HTERT RPE-1 (cell line): ENCODE measurements around the gene LRBA.
"Not testable (repeated sequence)": the region's sequence is repeated elsewhere in the genome, so short reads cannot be mapped to it uniquely, and the experiment has no call there.

Source experiments
- in situ Hi-C: fragments of 300-500 bp; cut with MboI; formaldehyde crosslinking; loops from 4 replicates; pipeline ENCODE4 v1.14.3; 2020; ENCODE audit warnings: low sequenced_read_pairs

Gene LRBA

DNA sequence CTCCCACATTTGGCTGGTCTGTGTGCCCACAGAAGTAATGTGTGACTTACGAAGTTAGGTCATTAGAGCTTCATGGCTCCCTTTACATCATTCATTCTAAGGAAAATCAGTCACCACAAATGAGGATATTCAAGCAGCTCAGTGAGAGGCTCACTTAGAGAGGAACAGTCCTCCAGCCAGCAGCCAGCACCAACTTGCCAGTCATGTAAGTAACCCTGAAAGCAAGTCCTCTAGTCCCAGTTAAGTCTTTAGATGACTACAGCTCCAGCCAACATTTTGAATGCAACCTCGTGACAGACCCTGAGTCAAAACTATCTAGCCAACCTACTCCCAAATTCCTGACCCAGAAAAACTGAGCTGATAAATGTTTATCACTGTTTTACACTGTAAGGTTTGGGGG, 71.3 kb downstream of the LRBA start:
- in situ Hi-C loops = no loop called here

DNA sequence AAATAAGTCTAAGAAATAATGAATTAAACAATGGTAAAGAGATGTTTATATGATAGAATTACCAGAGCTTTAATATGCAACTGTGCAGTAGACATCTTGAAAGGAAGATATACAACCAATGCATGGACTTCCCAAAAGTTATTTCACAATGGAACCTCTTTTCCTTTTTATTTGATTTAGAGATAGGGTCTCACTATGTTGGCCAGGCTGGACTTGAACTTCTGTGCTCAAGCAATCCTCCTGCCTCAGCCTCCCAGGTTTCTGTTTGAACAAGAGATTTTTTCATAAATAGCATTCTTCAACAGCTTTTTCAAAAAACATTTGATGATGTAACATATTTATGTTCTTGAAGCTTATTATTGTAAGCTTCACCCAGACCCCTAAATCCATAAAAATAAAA, 72.0 kb downstream of the LRBA start:
- in situ Hi-C loops = no loop called here

DNA sequence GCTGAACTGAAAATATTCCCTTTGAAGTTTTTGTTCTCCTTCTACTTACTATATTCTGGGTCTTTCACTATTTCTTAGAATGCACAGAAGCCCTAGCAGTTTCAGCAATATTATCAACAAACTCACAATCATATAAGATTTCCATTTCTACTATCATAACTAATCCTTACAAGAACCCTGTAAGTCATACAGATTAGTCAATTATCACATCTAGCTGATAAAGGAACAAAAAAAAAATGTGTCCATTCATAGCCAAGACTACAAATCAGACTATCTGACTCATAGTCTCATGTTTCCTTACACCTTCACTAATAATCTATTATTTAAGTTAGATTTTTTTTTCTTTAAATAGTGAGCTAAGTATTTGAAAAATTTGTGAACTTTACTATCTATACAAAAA, 72.5 kb downstream of the LRBA start:
- in situ Hi-C loops = no loop called here

DNA sequence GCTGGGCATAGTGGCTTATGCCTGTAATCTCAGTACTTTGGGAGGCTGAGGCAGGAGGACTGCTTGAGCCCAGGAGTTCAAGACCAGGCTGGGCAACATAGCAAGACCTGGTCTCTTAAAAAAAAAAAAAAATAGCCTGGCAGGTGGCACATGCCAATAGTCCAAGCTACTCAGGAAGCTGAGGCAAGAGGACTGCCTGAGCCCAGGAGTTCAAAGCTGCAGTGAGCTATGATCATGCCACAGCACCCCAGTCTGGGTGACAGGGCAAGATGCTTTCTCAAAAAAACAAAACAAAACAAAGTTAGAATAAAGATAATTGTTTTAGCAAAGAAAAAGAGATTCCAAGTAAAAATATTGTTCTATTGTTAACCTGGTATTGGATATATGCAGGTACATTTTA, 75.0 kb downstream of the LRBA start:
- in situ Hi-C loops = no loop called here

DNA sequence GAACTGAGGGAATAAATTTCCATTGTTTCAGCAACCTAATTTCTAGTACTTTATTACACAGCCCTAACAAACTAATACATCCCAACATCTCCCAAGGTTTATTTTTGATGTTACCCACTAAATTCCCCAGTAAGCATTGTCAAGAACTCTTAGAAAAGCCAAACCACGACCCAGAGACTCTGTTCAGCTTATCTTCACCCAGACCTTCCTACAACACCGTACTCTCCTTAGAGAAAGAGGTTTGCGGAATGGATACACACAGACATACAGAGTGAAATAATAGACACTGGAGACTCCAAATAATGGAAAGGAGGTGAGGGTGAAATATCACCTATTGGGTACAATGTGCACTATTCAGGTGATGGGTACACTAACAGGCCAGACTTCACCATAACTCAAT, 75.6 kb downstream of the LRBA start:
- in situ Hi-C loops = no loop called here

DNA sequence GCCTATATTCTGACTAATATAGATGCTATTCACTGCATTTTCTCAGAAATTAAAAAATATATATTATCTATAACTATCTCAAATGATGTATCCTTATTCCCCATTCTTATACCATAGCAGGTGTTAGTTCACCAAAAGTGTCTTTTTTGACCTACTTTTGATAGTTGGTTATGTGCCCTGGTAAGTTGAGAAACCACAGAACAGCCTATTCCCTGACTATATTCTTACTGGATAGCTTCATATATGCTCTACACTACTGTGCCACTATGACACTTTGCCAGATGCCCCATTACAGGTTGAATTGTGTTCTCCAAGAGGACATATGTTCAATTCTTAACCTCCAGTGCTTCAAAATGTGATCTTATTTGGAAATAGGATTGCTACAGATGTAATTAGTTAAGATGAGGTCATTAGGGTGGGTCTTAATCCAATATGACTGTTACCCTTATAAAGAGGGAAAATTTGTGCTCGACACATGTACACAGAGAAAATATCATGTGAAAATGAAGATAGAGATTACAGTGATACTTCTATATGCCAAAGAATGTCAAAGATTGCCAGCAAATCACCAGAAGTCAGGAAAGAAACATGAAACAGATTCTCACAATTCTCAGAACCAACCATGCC, 76.1 kb downstream of the LRBA start:
- in situ Hi-C loops = no loop called here

DNA sequence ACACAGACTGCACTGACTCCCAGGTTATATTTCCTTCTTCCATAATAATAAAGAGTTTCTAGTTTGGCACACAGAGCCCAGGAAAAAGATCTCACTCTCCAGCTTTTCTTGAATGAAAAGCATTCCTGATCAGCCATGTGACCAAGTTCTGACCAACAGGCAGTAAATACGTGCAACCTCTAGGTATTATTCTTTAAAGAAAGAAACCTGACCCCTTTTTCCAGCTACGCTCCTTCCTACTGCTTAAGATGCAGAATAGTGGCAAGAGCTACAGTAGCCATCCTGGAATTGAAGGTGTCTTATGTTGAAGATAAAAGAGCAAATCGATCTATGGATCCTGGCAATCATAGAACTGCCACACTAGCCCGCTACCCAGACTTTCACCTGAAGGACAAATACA, 76.7 kb downstream of the LRBA start:
- in situ Hi-C loops = no loop called here

DNA sequence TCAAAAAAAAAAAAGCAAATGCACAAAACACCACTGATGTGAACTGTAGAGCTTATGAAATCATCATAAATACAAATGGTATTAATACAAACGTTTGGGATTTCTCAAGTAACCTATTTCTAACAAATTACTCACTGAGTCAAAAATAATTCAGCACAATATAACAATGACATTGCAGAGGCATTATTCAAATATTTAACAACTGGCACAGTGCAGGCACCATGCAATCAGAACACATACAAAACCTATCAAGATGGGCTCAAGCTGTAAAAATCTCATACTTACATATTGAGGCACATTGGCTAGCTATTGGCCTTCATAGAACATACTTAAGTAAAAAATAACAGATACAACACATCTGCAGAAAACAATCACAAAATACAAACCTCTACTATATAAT, 81.1 kb downstream of the LRBA start:
- in situ Hi-C loops = no loop called here

DNA sequence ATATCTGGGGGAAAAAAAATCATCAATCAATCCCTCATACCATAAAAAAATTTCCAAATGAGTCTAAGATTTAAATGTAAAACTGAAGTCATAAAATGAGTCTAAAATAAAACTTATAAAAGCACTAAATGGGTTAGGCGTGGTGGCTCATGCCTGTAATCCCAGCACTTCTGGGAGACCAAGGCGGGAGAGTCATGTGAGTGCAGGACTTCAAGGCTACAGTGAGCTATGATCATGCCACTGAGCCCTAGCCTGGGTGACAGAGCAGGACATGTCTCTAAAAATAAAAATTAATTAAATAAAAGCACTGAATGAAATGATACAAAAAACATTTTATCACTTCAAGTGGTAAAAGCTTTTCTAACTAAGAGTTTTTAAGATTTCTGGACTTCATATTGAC, 83.3 kb downstream of the LRBA start:
- in situ Hi-C loops = no loop called here

DNA sequence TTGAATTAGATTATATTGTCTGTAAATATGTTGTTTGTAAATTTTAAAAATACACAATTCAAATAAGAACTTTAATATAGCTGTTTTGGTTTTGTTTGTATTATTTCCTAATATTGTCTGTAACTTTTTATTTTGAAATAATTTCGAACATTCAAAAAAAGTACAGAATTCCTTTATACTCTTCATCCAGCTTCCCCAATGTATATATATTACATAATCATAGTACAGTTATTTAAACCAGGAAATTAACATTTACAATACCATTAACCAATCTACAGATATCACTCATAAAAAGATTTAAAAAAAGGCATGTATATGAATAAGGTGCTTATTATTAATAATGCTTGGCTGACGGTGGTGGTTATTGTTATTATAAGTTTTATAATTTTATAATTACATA, 84.1 kb downstream of the LRBA start:
- in situ Hi-C loops = no loop called here

DNA sequence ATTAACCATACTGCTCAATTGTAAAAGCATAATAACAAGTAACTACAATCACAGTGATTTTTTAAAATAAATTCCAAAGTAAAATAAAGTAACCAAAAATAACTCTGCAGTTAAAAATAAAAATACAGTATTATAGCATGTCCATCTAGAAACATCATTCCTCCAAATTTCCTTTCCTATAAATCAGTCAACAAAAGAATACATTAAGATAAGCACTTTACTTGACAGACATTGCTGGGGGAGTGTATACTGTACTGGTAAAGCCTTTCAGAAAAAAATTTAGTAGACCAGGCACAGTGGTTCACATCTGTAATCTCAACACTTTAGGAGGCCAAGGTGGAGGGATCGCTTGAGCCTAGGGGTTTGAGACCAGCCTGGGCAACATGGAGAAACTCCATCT, 91.1 kb downstream of the LRBA start:
- in situ Hi-C loops = no loop called here

DNA sequence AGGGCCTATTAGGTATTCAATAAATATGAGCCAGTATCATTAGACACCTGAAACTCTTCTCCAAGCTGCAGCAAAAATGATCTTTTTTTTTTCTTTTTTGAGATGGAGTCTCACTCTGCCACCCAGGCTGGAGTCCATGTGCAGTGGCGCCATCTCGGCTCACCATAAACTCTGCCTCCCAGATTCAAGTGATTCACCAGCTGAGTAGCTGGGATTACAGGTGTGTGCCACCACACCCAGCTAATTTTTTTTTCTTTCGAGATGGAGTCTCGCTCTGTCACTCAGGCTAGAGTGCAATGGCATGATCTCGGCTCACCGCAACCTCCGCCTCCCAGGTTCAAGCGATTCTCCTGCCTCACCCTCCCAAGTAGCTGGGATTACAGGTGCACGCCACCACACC, 93.6 kb downstream of the LRBA start:
- in situ Hi-C loops = not testable (repeated sequence)

DNA sequence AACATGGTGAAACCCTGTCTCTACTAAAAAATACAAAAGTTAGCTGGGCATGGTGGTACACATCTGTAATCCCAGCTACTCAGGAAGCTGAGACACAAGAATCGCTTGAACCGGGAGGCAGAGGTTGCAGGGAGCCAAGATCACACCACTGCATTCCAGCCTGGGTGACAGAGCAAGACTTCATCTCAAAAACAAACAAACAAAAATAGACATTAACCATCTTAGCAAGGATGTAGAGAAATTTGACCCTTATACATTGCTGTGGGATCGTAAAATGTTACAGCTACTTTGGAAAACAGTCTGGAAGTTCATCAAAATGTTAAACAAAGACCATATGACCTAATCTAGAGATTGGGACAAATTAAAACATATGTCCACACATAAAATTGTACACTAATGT, 96.5 kb downstream of the LRBA start:
- in situ Hi-C loops = not testable (repeated sequence)

DNA sequence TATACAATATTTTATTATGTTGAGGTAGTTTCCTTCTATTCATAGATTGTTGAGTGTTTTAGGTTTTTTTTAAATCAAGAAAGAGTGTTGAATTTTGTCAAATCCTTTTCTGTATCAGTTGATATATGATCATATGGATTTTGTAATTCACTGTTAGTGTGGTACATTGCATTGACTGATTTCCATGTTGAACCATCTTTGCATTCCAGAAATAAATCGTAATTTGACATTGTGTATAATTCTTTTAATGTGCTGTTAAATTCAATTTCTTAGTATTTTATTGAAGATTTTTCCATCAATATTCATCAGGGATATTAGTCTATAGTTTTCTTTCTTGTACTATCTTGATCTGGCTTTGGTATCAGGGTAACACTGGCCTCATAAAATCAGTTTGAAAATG, 103.8 kb downstream of the LRBA start:
- in situ Hi-C loops = no loop called here

DNA sequence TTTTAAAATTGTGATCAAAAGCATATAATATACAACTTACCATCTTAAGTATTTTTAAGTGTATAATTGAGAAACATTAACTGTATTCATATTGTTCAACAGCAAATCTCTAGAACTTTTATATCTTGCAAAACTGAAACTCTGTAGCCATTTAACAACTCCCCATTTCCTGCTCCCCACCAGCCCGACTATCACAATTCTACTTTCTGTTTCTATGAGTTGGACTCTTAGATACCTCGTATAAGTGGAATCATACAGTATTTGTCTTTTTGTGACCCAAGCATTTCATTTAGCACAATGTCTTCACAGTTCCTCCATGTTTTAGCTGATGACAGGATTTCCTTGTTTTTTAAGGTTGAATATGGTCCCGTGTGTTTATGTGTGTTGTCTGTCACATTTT, 106.0 kb downstream of the LRBA start:
- in situ Hi-C loops = no loop called here

DNA sequence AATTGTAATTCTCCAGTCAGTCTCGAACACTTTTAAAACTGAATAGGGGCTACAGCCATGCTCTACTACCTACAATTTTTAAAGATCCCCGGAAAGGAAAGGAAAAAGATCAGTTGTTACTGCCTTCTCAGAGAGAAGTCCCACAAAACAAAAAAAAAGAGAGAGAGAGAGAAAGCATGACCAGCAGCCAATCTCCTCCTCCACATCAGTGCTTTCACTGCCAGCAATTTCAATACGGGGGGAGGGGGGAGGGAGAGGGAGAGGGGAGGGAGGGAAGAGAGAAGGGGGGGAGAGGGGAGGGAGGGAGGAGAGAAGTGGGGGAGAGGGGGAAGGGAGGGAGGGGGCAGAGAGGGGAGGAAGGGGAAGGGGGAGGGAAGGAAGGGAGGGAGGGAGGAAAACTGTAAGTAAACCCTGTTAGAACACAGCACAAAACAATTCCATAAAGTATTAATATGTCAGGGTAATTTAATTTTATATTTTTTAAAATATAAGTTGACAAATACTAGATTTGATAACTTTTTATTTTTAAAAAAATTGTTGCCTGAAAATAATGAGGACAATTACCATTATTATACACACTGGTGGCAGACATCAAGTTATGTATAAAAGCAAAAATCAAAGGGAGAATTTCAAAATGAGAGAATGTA, 108.0 kb downstream of the LRBA start:
- in situ Hi-C loops = no loop called here

DNA sequence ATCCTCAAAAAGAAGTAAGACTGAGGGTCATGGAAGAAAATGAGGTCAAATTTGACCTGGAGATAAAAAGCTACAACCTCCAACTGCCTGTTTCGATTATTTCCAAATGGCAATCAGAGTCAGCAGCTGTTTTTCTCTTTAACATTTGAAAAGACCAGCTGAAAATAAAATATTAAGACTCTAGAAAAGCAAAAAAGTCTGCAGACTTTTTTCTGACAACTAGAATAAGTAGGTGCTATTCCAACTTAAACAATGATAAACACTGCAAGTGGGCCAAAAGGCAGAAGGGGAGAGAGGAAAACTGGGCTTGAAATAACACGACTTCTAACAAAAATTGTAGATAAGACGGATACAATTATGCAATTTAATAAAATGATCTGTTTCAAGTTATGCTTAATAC, 110.4 kb downstream of the LRBA start:
- in situ Hi-C loops = no loop called here

DNA sequence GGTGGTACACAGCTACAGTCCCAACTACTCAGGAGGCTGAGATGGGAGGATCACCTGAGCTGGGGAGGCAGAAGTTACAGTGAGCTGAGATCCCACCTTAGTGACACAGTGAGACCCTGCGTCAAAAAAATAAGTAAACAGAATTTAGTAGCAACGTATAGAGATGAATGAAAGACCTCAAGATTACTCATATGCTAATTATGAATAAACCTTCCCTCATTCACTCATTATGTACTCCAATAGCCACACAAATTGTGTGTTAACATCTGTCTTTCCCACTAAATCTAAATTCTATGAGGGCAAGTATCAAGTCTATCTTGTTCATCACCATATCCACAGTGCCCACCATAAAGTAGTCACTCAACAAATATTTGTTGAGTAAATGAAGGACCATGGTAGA, 111.5 kb downstream of the LRBA start:
- in situ Hi-C loops = no loop called here

DNA sequence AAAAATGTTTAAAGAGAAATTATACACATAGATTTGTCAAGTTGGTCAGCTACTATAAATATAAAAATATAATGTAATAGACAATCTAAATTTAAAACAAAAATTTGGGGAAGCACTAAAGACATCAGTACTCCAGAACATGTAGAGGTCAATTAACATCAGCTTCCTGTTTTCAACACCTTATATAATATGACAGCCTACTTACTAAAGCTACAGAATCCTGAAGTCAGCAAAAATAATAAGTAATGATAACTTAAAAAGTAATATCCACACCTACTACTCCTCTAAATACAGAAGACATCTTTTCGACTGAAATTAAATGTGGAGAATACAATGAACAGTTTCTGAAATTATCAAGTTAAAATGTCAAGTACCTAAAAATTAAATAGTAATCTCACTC, 118.6 kb downstream of the LRBA start:
- in situ Hi-C loops = no loop called here

DNA sequence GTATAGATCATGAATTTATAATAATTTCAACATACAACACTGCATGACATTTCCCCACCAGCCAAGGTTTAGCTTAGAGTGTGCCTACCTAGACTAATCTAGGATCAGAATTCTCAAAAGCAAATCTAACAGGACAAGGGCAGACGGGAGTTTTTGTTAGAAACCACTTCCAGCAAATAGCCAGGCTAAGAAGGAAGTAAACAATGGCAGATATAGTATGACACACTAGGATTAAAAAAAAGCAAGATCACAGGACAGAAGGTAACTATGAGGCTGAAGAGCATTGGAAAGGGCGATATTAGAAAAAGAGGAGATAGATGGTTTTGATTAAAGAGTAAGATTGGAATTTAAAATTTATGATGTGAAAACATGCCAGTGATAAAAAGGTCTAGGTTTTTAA, 124.8 kb downstream of the LRBA start:
- in situ Hi-C loops = no loop called here

DNA sequence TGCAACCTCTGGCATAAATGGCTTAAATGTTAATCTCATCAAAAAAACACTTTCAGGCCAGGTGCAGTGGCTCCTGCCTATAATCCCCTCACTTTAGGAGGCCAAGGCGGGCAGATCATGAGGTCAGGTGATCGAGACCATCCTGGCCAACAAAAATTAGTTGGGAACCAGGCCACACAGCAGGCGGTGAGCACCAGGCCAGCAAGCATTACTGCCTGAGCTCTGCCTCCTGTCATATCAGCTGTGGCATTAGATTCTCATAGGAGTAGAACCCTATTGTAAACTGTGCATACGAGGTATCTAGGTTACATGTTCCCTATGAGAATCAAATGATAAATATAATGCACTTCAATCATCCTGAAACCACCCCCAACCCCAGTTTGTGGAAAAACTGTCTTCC, 125.8 kb downstream of the LRBA start:
- in situ Hi-C loops = no loop called here

DNA sequence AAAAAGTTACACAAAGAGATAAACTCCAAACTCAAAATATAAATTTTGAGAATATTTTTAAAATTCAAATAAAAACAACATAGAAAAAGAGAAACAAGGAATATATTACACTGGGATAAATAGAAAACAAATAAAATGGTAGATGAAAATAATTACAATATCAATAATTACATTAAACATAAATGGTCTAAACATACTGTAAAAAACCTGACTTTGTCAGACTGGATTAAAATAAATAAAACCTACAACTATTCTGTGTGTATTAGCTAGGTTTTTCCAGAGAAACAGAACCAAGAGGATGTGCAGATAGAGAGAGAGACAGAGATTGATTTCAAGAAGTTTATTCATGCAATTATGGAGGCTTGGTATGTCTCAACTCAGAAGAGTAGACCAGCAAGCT, 126.5 kb downstream of the LRBA start:
- in situ Hi-C loops = no loop called here

DNA sequence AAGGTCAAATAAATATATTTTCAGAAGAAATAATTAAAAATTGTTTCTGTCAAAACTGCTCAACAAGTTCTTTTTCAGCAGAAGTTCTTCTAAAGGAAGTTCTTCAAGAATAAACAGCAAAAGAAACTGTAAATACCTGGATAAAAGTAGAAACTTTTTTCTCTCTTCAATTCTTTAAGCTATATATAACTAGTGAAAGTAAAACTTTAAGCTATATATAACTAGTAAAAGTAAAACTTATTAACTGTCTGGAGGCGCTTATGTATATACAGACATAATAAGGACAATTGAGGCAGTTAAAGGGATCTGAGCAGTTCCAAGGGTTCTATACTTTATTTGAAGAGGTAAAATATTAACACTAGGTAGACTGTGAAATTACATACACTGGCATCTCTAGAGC, 126.9 kb downstream of the LRBA start:
- in situ Hi-C loops = no loop called here
